ENCODE data around the gene NUTF2.
"Not testable (repeated sequence)": the region's sequence is repeated elsewhere in the genome, so short reads cannot be mapped to it uniquely, and the experiment has no call there.

The NUTF2 gene

DNA sequence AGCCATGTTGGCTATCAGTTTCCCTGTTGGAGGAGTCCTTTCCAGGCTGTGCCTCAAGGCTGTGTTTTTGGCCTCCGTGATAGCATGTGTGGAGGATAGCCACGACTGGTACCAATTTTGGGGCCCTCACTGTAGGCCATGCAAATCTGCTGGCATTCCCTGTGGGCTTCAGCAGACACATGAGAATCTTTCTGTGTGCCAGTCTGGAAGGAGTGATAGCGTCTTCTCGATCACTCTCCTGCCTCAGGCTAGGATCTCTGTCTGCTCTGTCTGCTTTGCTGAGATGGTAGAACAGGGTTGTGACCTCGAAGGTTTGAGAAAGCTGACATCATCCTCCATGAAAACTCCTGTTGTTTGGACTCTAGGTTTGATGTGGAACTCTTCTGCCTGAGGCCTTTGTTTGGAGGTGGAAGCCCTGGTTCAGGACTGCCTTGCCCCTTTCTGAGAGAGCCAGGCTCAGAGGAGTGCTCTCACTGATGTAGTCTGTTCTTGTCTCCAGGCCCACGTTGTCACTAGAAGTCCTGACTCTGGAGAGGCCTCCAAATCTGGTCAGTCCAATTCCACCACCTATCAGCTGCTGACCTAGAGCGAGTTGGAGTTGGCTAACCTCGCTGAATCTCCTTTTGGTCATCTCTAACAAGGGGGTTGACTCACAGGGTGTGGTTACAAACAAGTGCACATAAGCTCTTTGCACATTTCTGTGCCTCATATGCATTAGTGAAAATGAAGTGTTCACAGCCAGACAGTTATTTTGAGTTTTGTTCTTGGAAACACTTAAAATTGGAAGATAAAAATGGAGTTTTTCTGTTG, 14.1 kb downstream of the NUTF2 start:
- peaks cover 36% of the 10 kb centered on the region for H3K36me3 ChIP-seq (ENCODE audit: control insufficient read depth, low read length)
- no peaks in the 10 kb centered on the region for H3K4me1 ChIP-seq (ENCODE audit: control insufficient read depth, low read length)
- H3K4me2 ChIP-seq (ENCODE audit: low read length): no peak overlapping the region
- H3K4me3 ChIP-seq (ENCODE audit: low read length): no peak overlapping the region
- no peaks in the 10 kb centered on the region for H3K27me3 ChIP-seq (ENCODE audit: control insufficient read depth, low read length)
- H3F3A ChIP-seq (ENCODE audit: control insufficient read depth, insufficient read depth): no peaks in the 10 kb centered on the region
- H4K20me1 ChIP-seq (ENCODE audit: control insufficient read depth, insufficient read depth, low read depth, low read length): peaks cover 9% of the 10 kb centered on the region; the same call in 1 of the 2 replicates
- TF ChIP-seq, protein P1, sequence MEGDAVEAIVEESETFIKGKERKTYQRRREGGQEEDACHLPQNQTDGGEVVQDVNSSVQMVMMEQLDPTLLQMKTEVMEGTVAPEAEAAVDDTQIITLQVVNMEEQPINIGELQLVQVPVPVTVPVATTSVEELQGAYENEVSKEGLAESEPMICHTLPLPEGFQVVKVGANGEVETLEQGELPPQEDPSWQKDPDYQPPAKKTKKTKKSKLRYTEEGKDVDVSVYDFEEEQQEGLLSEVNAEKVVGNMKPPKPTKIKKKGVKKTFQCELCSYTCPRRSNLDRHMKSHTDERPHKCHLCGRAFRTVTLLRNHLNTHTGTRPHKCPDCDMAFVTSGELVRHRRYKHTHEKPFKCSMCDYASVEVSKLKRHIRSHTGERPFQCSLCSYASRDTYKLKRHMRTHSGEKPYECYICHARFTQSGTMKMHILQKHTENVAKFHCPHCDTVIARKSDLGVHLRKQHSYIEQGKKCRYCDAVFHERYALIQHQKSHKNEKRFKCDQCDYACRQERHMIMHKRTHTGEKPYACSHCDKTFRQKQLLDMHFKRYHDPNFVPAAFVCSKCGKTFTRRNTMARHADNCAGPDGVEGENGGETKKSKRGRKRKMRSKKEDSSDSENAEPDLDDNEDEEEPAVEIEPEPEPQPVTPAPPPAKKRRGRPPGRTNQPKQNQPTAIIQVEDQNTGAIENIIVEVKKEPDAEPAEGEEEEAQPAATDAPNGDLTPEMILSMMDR (IDR thresholded peaks at IDR 0.05; ENCODE audit: low read depth, low read length, poor library complexity, severe bottlenecking): no peak
- TF ChIP-seq EZH2phosphoT487 (IDR thresholded peaks at IDR 0.05; ENCODE audit: borderline replicate concordance, low read length): no peak
- no peaks in the 10 kb centered on the region for H3K9me2 ChIP-seq (replicated peaks; ENCODE audit: control insufficient read depth, low read length)
- peaks cover 91% of the 10 kb centered on the region for H3K79me2 ChIP-seq (ENCODE audit: control insufficient read depth, low read length)
- H3K27ac ChIP-seq (ENCODE audit: low read depth, low read length): no peak overlapping the region
- H3K9me3 ChIP-seq (ENCODE audit: control insufficient read depth, insufficient read depth, low read length): no peaks in the 10 kb centered on the region

DNA sequence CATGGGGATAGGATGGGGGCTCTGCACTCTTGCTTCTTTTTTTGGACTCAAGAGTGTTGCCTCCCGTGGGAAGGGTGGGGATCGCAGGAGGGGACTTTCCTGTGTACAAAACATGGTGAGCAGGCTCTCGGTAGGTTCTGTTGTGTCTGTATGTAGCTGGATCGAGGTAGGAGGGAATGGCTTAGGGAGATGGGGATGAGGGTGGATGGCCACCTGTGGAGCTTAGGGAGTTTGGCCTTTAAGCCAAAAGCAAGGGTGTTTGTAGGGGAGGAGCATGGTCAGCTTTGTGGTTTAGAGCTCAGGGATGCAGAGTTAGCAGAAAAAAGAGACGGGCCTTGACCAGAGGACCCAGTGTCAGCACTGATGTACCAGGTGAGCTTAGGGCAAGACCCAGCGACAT, 15.1 kb downstream of the NUTF2 start:
- Histone ChIP-seq H3K27me3 (ENCODE audit: control insufficient read depth, low read length) (no peaks in the 10 kb centered on the region), H3K4me1 (ENCODE audit: control insufficient read depth, low read length) (no peaks in the 10 kb centered on the region), H4K20me1 (ENCODE audit: control insufficient read depth, insufficient read depth, low read depth, low read length) (peaks cover 9% of the 10 kb centered on the region; the same call in 1 of the 2 replicates), H3K4me2 (ENCODE audit: low read length) (no peak overlapping the region), H3K27ac (ENCODE audit: low read depth, low read length) (no peak overlapping the region), H3F3A (ENCODE audit: control insufficient read depth, insufficient read depth) (no peaks in the 10 kb centered on the region), H3K9me2 (replicated peaks; ENCODE audit: control insufficient read depth, low read length) (no peaks in the 10 kb centered on the region), H3K79me2 (ENCODE audit: control insufficient read depth, low read length) (peaks cover 80% of the 10 kb centered on the region), H3K9me3 (ENCODE audit: control insufficient read depth, insufficient read depth, low read length) (no peaks in the 10 kb centered on the region), H3K4me3 (ENCODE audit: low read length) (no peak overlapping the region), H3K36me3 (ENCODE audit: control insufficient read depth, low read length) (peaks cover 43% of the 10 kb centered on the region)
- no peak for TF ChIP-seq EZH2phosphoT487 (IDR thresholded peaks at IDR 0.05; ENCODE audit: borderline replicate concordance, low read length)
- TF ChIP-seq, protein P1 (IDR thresholded peaks at IDR 0.05; ENCODE audit: low read depth, low read length, poor library complexity, severe bottlenecking): no peak

DNA sequence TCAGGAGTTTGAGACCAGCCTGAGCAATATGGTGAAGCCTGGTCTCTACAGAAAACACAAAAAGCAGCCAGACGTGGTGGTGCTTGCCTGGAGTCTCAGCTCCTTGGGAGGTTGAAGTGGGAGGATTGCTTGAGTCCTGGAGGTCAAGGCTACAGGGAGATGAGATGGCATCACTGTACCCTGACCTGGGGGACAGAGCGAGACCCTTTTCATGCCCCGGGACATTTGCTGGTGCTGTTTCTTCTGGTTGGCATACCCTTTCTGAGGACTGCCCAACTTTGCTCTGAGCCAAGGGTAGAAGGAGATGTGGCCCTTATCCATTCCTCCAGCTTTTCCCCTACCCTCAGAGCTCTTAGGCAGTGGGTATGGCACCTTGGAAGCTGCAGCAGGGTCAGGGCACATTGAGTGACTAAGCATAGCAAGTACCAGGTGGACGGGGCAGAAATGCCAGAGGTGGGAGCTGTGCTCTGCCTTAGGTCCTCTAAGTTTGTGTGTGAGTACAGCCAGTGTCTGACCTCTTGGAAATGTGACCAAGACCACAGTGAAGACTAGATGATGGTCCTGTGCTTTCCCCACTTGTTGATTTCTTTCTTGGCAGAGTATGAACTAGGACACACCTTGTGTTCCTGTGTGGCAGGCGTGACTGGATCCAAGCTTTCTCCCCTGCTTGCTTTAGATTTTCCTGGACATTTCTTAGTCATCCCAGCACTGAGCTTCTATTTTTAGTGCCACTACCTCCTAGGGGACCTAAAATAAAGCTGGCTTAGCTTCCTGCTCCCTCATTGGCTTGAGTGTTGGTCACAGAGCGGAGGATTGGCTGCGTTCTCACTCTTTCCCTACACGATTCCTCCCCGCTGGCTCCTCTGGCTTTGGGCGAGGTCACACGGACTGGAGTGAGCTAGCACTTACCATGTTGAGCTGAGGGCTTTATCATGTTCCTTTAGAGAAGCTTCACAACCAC, 16.2 kb downstream of the NUTF2 start:
- Histone ChIP-seq H3K27ac (ENCODE audit: low read depth, low read length) (no peak overlapping the region), H3K4me3 (ENCODE audit: low read length) (no peak overlapping the region), H3K4me2 (ENCODE audit: low read length) (no peak overlapping the region), H3K9me3 (ENCODE audit: control insufficient read depth, insufficient read depth, low read length) (no peaks in the 10 kb centered on the region), H3K4me1 (ENCODE audit: control insufficient read depth, low read length) (no peaks in the 10 kb centered on the region), H3K27me3 (ENCODE audit: control insufficient read depth, low read length) (no peaks in the 10 kb centered on the region), H4K20me1 (ENCODE audit: control insufficient read depth, insufficient read depth, low read depth, low read length) (peaks cover 9% of the 10 kb centered on the region; the same call in 1 of the 2 replicates), H3K79me2 (ENCODE audit: control insufficient read depth, low read length) (peaks cover 70% of the 10 kb centered on the region), H3K9me2 (replicated peaks; ENCODE audit: control insufficient read depth, low read length) (no peaks in the 10 kb centered on the region), H3F3A (ENCODE audit: control insufficient read depth, insufficient read depth) (no peaks in the 10 kb centered on the region), H3K36me3 (ENCODE audit: control insufficient read depth, low read length) (peaks cover 44% of the 10 kb centered on the region)
- TF ChIP-seq EZH2phosphoT487 (IDR thresholded peaks at IDR 0.05; ENCODE audit: borderline replicate concordance, low read length): no peak
- TF ChIP-seq, protein P1 (IDR thresholded peaks at IDR 0.05; ENCODE audit: low read depth, low read length, poor library complexity, severe bottlenecking): no peak

DNA sequence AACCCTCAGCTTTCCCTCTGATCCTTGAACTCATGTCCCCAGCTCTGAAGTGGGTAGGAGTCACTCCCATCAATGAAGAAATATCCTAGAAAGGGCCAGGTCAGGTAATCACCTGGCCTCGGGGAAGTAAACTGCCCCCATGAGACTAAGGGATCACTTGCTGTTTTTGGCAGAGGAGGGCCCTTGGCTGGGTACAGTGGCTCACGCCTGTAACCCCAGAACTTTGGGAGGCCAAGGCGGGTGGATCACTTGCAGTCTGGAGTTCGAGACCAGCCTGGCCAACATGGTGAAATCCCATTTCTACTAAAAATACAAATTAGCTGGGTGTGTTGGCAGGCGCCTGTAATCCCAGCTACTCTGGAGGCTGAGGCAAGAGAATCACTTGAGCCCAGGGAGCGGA, 17.3 kb downstream of the NUTF2 start:
- H3K9me2 ChIP-seq (replicated peaks; ENCODE audit: control insufficient read depth, low read length); H3K4me1 ChIP-seq (ENCODE audit: control insufficient read depth, low read length); H3K27ac ChIP-seq (ENCODE audit: low read depth, low read length); H3F3A ChIP-seq (ENCODE audit: control insufficient read depth, insufficient read depth); H3K4me3 ChIP-seq (ENCODE audit: low read length); H3K4me2 ChIP-seq (ENCODE audit: low read length); H3K27me3 ChIP-seq (ENCODE audit: control insufficient read depth, low read length); H4K20me1 ChIP-seq (ENCODE audit: control insufficient read depth, insufficient read depth, low read depth, low read length); H3K9me3 ChIP-seq (ENCODE audit: control insufficient read depth, insufficient read depth, low read length): not testable (repeated sequence)
- peaks cover 59% of the 10 kb centered on the region for H3K79me2 ChIP-seq (ENCODE audit: control insufficient read depth, low read length)
- H3K36me3 ChIP-seq (ENCODE audit: control insufficient read depth, low read length): peaks cover 51% of the 10 kb centered on the region
